K562 (cell line): ENCODE data around the gene YTHDF1. TPM values are rescaled to one million over a fixed set of nuclear protein-coding genes. Genes with fewer than 3 reads are reported as not detected.
A peak's percentile ranks its signal among the peaks of the same experiment; 100 is the strongest.

Experiments
- EP400 ChIP-seq: fragments of 450-650 bp; IDR thresholded peaks from 2 replicates; pipeline ENCODE4 v1.6.1; 2017; ENCODE audit warnings: antibody characterized with exemption, mild to moderate bottlenecking, moderate library complexity
- ERF ChIP-seq: fragments of 450-650 bp; formaldehyde crosslinking; IDR thresholded peaks from 2 replicates; pipeline ENCODE4 v1.4.0; 2020; ENCODE audit warnings: mild to moderate bottlenecking, mixed read lengths
- FOSL1 ChIP-seq: fragments of 200-800 bp; sonication (Bioruptor generic); conservative IDR thresholded peaks from 2 replicates; pipeline ENCODE4 v1.6.1; 2016; ENCODE audit warnings: missing genetic modification characterization, missing compliant biosample characterization
- MYC ChIP-seq, 2 experiments: fragments of 250-450 bp in 1 of 2; sonication (Bioruptor Pico) in 1 of 2; IDR thresholded peaks; 2 replicates each; pipeline versions ENCODE4 v1.5.1 to v1.6.1; 2012 to 2021; ENCODE audit warnings: low read depth in 2 of 2, borderline replicate concordance in 1 of 2, improper control_type of control experiment in 1 of 2, low read length in 1 of 2, mild to moderate bottlenecking in 1 of 2, moderate library complexity in 1 of 2
- NFIC ChIP-seq: fragments of 450-650 bp; IDR thresholded peaks from 2 replicates; pipeline ENCODE4 v1.6.1; 2017; ENCODE audit warnings: mild to moderate bottlenecking, inconsistent platforms
- PHF20 ChIP-seq: fragments of 450-650 bp; IDR thresholded peaks from 2 replicates; pipeline ENCODE4 v1.6.1; 2018; ENCODE audit not compliant: partially characterized antibody
- SETDB1 ChIP-seq: IDR thresholded peaks from one replicate; pipeline ENCODE4 v1.6.1; 2012; ENCODE audit warnings: low read length, control low read depth, inconsistent platforms
- SMC3 ChIP-seq: conservative IDR thresholded peaks from 2 replicates; pipeline ENCODE4 v1.6.1; 2011; ENCODE audit warnings: low read depth, low read length, improper control_type of control experiment; ENCODE audit not compliant: insufficient read depth
- STAG1 ChIP-seq: sonication (generic); formaldehyde crosslinking; IDR thresholded peaks from 2 replicates; pipeline ENCODE4 v1.5.0; 2020; ENCODE audit warnings: missing genetic modification reagents, borderline replicate concordance
- polyA plus RNA-seq, 8 experiments: library from polyadenylated mRNA; depleted of rRNA in 4 of 8; stranded (reverse) in 5 of 8; unstranded in 3 of 8; fragments of >200 nt; fragmentation: Nextera tagmentation in 2 of 8; fragmentation: Illumina TruSeq in 1 of 8; extraction: Ambion mirVana in 2 of 8; extraction: Trizol in 1 of 8; gene quantifications; 2 replicates each; pipeline versions ENCODE4 v1.2.1 to v1.2.3, GENCODE V29; 2011 to 2014; ENCODE audit warnings: inconsistent platforms in 1 of 8, missing spikeins in 1 of 8
- total RNA-seq, 7 experiments: library from RNA; depleted of rRNA in 6 of 7; stranded (reverse); fragments of >200 nt in 6 of 7; fragmentation: Illumina TruSeq in 2 of 7; extraction: Trizol in 2 of 7; gene quantifications; 2 replicates each; pipeline versions ENCODE4 v1.2.1 to v1.2.3, GENCODE V29; 2011 to 2021; ENCODE audit warnings: low replicate concordance in 1 of 7
- TF ChIP-seq, protein P1 (sequence below): sonication (generic); formaldehyde crosslinking; IDR thresholded peaks from 2 replicates; pipeline ENCODE4 v1.8.1; 2023; ENCODE audit warnings: mild to moderate bottlenecking, missing genetic modification reagents, moderate library complexity
- TF ChIP-seq, protein P2 (sequence below): fragments of 450-650 bp; IDR thresholded peaks from 2 replicates; pipeline ENCODE4 v1.6.1; 2016; ENCODE audit warnings: borderline replicate concordance
- TF ChIP-seq, protein P3 (sequence below): sonication (generic); formaldehyde crosslinking; IDR thresholded peaks from 2 replicates; pipeline ENCODE4 v1.8.0; 2022; ENCODE audit warnings: missing genetic modification reagents, mild to moderate bottlenecking, borderline replicate concordance
- TF ChIP-seq, protein P4 (sequence below): sonication (generic); formaldehyde crosslinking; IDR thresholded peaks from 2 replicates; pipeline ENCODE4 v1.5.0; 2020; ENCODE audit warnings: missing genetic modification reagents
- TF ChIP-seq, protein P5 (sequence below), 2 experiments: fragments of 450-650 bp; IDR thresholded peaks; 2 replicates each; pipeline ENCODE4 v1.6.1; 2018; ENCODE audit warnings: mild to moderate bottlenecking in 2 of 2, low read depth in 1 of 2; ENCODE audit not compliant: partially characterized antibody in 2 of 2

The YTHDF1 gene
- total and polyA plus RNA-seq, 9 of the 15 experiments (the other 6 are each of a cell fraction or from before 2014, with no cell fraction given), result 10.1 to 42.4 (median 27.8) TPM

DNA sequence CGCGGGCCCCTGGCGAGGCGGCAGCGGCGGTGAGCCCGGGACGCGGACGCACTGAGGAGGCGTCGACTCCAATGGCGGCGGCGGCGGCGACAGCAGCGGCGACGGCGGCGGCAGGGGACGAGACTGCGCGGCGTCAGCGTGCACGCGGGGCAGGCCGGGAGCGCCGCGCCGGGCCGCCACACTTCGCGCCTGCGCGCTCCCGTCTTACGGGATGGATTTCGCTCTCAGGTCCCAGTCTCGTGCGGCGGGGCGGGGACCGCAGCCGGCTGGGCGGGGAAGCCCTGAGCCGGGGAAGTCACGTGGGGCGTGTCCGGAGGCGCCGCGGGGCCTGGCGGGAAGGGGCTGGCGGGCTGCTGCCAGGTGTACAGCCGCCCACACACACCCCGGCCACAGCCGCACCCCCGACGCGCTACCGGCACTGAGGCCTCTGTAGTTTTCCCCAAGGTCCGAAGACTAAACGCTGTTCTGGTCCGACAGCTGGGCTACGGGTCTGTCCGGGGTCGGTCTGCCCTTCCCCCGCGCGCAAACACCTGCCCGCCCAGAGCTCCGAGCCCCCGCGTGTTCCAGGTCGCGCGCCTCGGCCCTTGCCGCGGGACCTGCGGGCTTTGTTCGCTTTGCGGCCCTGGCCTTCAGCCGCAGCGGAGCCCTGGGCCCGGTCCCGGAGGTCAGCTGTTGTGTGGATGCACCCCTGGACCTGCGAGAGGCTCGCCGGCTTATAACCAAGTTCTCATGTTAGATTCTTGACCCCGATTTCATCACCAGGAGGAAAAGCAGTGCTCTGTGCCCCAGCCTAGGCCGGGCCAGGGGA, at the start of gene YTHDF1 (continued):
- TF ChIP-seq, protein P1, sequence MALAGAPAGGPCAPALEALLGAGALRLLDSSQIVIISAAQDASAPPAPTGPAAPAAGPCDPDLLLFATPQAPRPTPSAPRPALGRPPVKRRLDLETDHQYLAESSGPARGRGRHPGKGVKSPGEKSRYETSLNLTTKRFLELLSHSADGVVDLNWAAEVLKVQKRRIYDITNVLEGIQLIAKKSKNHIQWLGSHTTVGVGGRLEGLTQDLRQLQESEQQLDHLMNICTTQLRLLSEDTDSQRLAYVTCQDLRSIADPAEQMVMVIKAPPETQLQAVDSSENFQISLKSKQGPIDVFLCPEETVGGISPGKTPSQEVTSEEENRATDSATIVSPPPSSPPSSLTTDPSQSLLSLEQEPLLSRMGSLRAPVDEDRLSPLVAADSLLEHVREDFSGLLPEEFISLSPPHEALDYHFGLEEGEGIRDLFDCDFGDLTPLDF (CRISPR knock-in tag), result peak; percentile 93
- no peak for TF ChIP-seq SMC3
- TF ChIP-seq PHF20, result peak; percentile 68
- TF ChIP-seq STAG1 (CRISPR knock-in tag), result 0 out of 2 replicates have a peak, but pooled peaks have one; percentile 31
- TF ChIP-seq SETDB1, result no peak
- TF ChIP-seq, protein P2, sequence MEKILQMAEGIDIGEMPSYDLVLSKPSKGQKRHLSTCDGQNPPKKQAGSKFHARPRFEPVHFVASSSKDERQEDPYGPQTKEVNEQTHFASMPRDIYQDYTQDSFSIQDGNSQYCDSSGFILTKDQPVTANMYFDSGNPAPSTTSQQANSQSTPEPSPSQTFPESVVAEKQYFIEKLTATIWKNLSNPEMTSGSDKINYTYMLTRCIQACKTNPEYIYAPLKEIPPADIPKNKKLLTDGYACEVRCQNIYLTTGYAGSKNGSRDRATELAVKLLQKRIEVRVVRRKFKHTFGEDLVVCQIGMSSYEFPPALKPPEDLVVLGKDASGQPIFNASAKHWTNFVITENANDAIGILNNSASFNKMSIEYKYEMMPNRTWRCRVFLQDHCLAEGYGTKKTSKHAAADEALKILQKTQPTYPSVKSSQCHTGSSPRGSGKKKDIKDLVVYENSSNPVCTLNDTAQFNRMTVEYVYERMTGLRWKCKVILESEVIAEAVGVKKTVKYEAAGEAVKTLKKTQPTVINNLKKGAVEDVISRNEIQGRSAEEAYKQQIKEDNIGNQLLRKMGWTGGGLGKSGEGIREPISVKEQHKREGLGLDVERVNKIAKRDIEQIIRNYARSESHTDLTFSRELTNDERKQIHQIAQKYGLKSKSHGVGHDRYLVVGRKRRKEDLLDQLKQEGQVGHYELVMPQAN, result peak; percentile 20; the same call in 1 of the 2 replicates
- TF ChIP-seq EP400, result peak; percentile 77
- TF ChIP-seq MYC (IDR thresholded peaks at IDR 0.05; ENCODE audit: low read depth, low read length), result peak; percentile 70
- TF ChIP-seq MYC (CRISPR knock-in tag; IDR thresholded peaks at IDR 0.05; ENCODE audit: borderline replicate concordance, low read depth), result no peak
- peak; percentile 29; the same call in 1 of the 2 replicates for TF ChIP-seq NFIC
- peak; percentile 32; the same call in 1 of the 2 replicates for TF ChIP-seq FOSL1 (tag)
- TF ChIP-seq, protein P3, sequence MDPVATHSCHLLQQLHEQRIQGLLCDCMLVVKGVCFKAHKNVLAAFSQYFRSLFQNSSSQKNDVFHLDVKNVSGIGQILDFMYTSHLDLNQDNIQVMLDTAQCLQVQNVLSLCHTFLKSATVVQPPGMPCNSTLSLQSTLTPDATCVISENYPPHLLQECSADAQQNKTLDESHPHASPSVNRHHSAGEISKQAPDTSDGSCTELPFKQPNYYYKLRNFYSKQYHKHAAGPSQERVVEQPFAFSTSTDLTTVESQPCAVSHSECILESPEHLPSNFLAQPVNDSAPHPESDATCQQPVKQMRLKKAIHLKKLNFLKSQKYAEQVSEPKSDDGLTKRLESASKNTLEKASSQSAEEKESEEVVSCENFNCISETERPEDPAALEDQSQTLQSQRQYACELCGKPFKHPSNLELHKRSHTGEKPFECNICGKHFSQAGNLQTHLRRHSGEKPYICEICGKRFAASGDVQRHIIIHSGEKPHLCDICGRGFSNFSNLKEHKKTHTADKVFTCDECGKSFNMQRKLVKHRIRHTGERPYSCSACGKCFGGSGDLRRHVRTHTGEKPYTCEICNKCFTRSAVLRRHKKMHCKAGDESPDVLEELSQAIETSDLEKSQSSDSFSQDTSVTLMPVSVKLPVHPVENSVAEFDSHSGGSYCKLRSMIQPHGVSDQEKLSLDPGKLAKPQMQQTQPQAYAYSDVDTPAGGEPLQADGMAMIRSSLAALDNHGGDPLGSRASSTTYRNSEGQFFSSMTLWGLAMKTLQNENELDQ (CRISPR knock-in tag), result 0 out of 2 replicates have a peak, but pooled peaks have one; percentile 35
- TF ChIP-seq ERF (CRISPR knock-in tag), result peak; percentile 38; the same call in 1 of the 2 replicates
- TF ChIP-seq, protein P4, sequence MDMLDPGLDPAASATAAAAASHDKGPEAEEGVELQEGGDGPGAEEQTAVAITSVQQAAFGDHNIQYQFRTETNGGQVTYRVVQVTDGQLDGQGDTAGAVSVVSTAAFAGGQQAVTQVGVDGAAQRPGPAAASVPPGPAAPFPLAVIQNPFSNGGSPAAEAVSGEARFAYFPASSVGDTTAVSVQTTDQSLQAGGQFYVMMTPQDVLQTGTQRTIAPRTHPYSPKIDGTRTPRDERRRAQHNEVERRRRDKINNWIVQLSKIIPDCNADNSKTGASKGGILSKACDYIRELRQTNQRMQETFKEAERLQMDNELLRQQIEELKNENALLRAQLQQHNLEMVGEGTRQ (CRISPR knock-in tag), result peak; percentile 96
- TF ChIP-seq, protein P5, sequence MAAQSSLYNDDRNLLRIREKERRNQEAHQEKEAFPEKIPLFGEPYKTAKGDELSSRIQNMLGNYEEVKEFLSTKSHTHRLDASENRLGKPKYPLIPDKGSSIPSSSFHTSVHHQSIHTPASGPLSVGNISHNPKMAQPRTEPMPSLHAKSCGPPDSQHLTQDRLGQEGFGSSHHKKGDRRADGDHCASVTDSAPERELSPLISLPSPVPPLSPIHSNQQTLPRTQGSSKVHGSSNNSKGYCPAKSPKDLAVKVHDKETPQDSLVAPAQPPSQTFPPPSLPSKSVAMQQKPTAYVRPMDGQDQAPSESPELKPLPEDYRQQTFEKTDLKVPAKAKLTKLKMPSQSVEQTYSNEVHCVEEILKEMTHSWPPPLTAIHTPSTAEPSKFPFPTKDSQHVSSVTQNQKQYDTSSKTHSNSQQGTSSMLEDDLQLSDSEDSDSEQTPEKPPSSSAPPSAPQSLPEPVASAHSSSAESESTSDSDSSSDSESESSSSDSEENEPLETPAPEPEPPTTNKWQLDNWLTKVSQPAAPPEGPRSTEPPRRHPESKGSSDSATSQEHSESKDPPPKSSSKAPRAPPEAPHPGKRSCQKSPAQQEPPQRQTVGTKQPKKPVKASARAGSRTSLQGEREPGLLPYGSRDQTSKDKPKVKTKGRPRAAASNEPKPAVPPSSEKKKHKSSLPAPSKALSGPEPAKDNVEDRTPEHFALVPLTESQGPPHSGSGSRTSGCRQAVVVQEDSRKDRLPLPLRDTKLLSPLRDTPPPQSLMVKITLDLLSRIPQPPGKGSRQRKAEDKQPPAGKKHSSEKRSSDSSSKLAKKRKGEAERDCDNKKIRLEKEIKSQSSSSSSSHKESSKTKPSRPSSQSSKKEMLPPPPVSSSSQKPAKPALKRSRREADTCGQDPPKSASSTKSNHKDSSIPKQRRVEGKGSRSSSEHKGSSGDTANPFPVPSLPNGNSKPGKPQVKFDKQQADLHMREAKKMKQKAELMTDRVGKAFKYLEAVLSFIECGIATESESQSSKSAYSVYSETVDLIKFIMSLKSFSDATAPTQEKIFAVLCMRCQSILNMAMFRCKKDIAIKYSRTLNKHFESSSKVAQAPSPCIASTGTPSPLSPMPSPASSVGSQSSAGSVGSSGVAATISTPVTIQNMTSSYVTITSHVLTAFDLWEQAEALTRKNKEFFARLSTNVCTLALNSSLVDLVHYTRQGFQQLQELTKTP (IDR thresholded peaks at IDR 0.05; ENCODE audit: low read depth in 1 of 2, partially characterized antibody in 2 of 2), result peak in 1 of 2 experiments; percentile 62
